Measurements from ENCODE around the gene UCK1.

Gene UCK1

GRCh38 chr9:131495785-131496184 lies 35.3 kb downstream of the UCK1 start:
- no peak for DNase-seq

GRCh38 chr9:131494296-131494870 lies 36.7 kb downstream of the UCK1 start:
- no peak for DNase-seq

GRCh38 chr9:131492070-131492469 lies 39.0 kb downstream of the UCK1 start:
- DNase-seq = no peak

GRCh38 chr9:131491001-131491710 lies 39.9 kb downstream of the UCK1 start:
- DNase-seq = no peak

- DNase-seq = no peak
These were observed 40.5 kb downstream of the UCK1 start for GRCh38 chr9:131490514-131490913.

- DNase-seq = no peak
These were observed 43.4 kb downstream of the UCK1 start for GRCh38 chr9:131487621-131488031.

GRCh38 chr9:131487001-131487400 lies 44.1 kb downstream of the UCK1 start:
- DNase-seq = no peak

- no peak for DNase-seq
These were observed 45.2 kb downstream of the UCK1 start for GRCh38 chr9:131485728-131486422.

GRCh38 chr9:131485206-131485605 lies 45.9 kb downstream of the UCK1 start:
- no peak for DNase-seq

GRCh38 chr9:131484560-131485185 lies 46.4 kb downstream of the UCK1 start:
- no peak for DNase-seq

- DNase-seq = no peak
These were observed 47.0 kb downstream of the UCK1 start for GRCh38 chr9:131484051-131484445.

- no peak for DNase-seq
These were observed 47.6 kb downstream of the UCK1 start for GRCh38 chr9:131483319-131484050.

GRCh38 chr9:131482343-131483006 lies 48.6 kb downstream of the UCK1 start:
- DNase-seq = no peak

- DNase-seq = no peak
These were observed 49.4 kb downstream of the UCK1 start for GRCh38 chr9:131481441-131482342.

GRCh38 chr9:131480258-131480657 lies 50.8 kb downstream of the UCK1 start:
- no peak for DNase-seq

GRCh38 chr9:131478911-131479310 lies 52.2 kb downstream of the UCK1 start:
- no peak for DNase-seq

- peak; percentile 16 to 34 for DNase-seq
These were observed 52.6 kb downstream of the UCK1 start for GRCh38 chr9:131478421-131478868.

- DNase-seq = no peak
These were observed 53.1 kb downstream of the UCK1 start for GRCh38 chr9:131477816-131478419.

- no peak for DNase-seq
These were observed 53.7 kb downstream of the UCK1 start for GRCh38 chr9:131477367-131477766.

- no peak for DNase-seq
These were observed 54.2 kb downstream of the UCK1 start for GRCh38 chr9:131476777-131477345.

All from Kasumi-1 (cell line).